ENCODE measurements around the gene NCMAP.

Gene NCMAP

GRCh38 chr1:24654010-24654409 is 98.1 kb downstream of the NCMAP start:
- Histone ChIP-seq H3K9me3 (ENCODE audit: severe bottlenecking) (no peaks in the 10 kb centered on the region), H3K27me3 (ENCODE audit: insufficient read depth, low read depth, severe bottlenecking) (no peaks in the 10 kb centered on the region), H3K36me3 (peaks cover 98% of the 10 kb centered on the region), H3K27ac (no peak overlapping the region), H3K4me3 (ENCODE audit: low read depth, low read length) (no peak overlapping the region)
- DNase-seq: no peak
- TF ChIP-seq, protein P1, sequence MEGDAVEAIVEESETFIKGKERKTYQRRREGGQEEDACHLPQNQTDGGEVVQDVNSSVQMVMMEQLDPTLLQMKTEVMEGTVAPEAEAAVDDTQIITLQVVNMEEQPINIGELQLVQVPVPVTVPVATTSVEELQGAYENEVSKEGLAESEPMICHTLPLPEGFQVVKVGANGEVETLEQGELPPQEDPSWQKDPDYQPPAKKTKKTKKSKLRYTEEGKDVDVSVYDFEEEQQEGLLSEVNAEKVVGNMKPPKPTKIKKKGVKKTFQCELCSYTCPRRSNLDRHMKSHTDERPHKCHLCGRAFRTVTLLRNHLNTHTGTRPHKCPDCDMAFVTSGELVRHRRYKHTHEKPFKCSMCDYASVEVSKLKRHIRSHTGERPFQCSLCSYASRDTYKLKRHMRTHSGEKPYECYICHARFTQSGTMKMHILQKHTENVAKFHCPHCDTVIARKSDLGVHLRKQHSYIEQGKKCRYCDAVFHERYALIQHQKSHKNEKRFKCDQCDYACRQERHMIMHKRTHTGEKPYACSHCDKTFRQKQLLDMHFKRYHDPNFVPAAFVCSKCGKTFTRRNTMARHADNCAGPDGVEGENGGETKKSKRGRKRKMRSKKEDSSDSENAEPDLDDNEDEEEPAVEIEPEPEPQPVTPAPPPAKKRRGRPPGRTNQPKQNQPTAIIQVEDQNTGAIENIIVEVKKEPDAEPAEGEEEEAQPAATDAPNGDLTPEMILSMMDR (IDR thresholded peaks at IDR 0.05; ENCODE audit: low read depth, low read length): no peak

DNA sequence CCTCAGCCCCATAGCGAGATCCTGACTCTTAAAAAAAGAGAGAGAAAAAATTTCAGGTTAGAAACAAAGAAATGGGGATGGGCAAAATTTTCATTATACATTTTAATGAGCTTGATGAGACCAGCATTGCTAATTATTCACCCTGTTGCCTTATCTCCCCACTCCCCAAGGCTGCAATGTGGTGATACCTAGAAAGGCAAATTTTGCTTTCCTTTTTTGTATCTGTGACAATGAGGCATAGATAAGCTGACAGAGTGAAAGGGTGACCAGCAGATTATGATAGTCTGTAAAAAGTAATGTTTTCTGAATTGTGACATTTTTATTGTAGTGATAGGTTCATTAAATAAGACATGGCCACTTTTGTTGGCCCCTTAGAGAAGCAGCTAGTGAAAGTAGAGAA is 100.2 kb downstream of the NCMAP start:
- Histone ChIP-seq H3K27ac (no peak overlapping the region), H3K4me3 (ENCODE audit: low read depth, low read length) (no peak overlapping the region), H3K36me3 (peaks cover 98% of the 10 kb centered on the region), H3K9me3 (ENCODE audit: severe bottlenecking) (no peaks in the 10 kb centered on the region), H3K27me3 (ENCODE audit: insufficient read depth, low read depth, severe bottlenecking) (no peaks in the 10 kb centered on the region)
- no peak for DNase-seq
- TF ChIP-seq, protein P1 (IDR thresholded peaks at IDR 0.05; ENCODE audit: low read depth, low read length): no peak

- Histone ChIP-seq H3K27ac (no peak overlapping the region), H3K36me3 (peaks cover 100% of the 10 kb centered on the region), H3K9me3 (ENCODE audit: severe bottlenecking) (no peaks in the 10 kb centered on the region), H3K4me3 (ENCODE audit: low read depth, low read length) (no peak overlapping the region), H3K27me3 (ENCODE audit: insufficient read depth, low read depth, severe bottlenecking) (no peaks in the 10 kb centered on the region)
- TF ChIP-seq, protein P1 (IDR thresholded peaks at IDR 0.05; ENCODE audit: low read depth, low read length): no peak
- DNase-seq: no peak
Observed at GRCh38 chr1:24657781-24658180, 101.9 kb downstream of the NCMAP start.

All from WERI-Rb-1 (cell line).